Esophagus muscularis mucosa (tissue), 4 donors: ENCODE measurements around the gene LYSMD1.

Experiments
- EP300 ChIP-seq: sonication (generic); formaldehyde crosslinking; IDR thresholded peaks from one replicate; pipeline ENCODE4 v1.6.1; 2017; ENCODE audit warnings: antibody characterized with exemption
- POLR2A ChIP-seq: fragments of 450-650 bp; IDR thresholded peaks from one replicate; pipeline ENCODE4 v1.6.1; 2017; ENCODE audit warnings: antibody characterized with exemption, moderate library complexity, mild to moderate bottlenecking, low read depth
- POLR2AphosphoS5 ChIP-seq, 2 donors: sonication (generic); formaldehyde crosslinking; IDR thresholded peaks; one replicate each; pipeline ENCODE4 v1.6.1; 2017; ENCODE audit warnings: antibody characterized with exemption in 2 of 2
- TF ChIP-seq, protein P1 (sequence below), 3 experiments: fragments of 200-600 bp in 2 of 3; fragments of 450-650 bp in 1 of 3; sonication (generic) in 2 of 3; IDR thresholded peaks; one replicate each; pipeline ENCODE4 v1.5.1; 2017 to 2019; ENCODE audit warnings: antibody characterized with exemption in 3 of 3, mild to moderate bottlenecking in 2 of 3, moderate library complexity in 1 of 3

DNA sequence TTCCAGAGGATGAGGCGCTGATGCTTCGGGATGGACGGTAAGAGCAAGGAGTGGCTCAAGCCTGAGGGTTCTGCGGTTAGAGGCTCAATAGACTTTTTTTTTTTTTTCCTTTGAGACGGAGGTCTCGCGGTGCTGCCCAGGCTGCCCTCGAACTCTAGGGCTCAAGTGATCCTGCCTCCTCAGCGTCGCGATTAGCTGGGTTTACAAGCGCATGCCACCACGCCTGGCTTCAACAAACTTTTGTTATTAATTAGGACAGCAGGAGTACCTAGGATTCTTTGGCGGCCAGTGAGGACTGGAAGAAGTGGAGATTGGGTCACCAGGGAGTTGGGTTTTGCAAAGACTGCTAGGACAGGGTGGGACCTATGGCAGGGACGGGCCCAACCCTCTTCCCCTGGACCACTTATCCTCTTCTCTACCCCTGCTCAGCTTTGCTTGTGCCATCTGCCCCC lies 829 bp upstream of the LYSMD1 start:
- TF ChIP-seq EP300 (no peak), POLR2A (no peak), POLR2AphosphoS5 (IDR thresholded peaks at IDR 0.05) (no peak)
- TF ChIP-seq, protein P1, sequence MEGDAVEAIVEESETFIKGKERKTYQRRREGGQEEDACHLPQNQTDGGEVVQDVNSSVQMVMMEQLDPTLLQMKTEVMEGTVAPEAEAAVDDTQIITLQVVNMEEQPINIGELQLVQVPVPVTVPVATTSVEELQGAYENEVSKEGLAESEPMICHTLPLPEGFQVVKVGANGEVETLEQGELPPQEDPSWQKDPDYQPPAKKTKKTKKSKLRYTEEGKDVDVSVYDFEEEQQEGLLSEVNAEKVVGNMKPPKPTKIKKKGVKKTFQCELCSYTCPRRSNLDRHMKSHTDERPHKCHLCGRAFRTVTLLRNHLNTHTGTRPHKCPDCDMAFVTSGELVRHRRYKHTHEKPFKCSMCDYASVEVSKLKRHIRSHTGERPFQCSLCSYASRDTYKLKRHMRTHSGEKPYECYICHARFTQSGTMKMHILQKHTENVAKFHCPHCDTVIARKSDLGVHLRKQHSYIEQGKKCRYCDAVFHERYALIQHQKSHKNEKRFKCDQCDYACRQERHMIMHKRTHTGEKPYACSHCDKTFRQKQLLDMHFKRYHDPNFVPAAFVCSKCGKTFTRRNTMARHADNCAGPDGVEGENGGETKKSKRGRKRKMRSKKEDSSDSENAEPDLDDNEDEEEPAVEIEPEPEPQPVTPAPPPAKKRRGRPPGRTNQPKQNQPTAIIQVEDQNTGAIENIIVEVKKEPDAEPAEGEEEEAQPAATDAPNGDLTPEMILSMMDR (IDR thresholded peaks at IDR 0.05) = no peak
